Nephron (organoid): ENCODE results near the gene P3H4.
"Not testable (repeated sequence)": the region's sequence is repeated elsewhere in the genome, so short reads cannot be mapped to it uniquely, and the experiment has no call there.

Experiments
- H3K27ac Mint-ChIP-seq, 3 experiments: 2 replicates each; pipeline ENCODE4 v1.8.0; 2020; ENCODE audit warnings: mixed read lengths in 3 of 3, mild to moderate bottlenecking in 2 of 3, moderate library complexity in 1 of 3
- H3K27me3 Mint-ChIP-seq: 2 replicates; pipeline ENCODE4 v1.8.0; 2021; ENCODE audit warnings: low read depth, mild to moderate bottlenecking, moderate library complexity, mixed read lengths
- H3K36me3 Mint-ChIP-seq: 2 replicates; pipeline ENCODE4 v1.8.0; 2020; ENCODE audit warnings: low read depth, mixed read lengths
- H3K4me1 Mint-ChIP-seq: 2 replicates; pipeline ENCODE4 v1.8.0; 2020; ENCODE audit warnings: mixed read lengths
- H3K4me3 Mint-ChIP-seq, 3 experiments: 2 replicates each; pipeline ENCODE4 v1.8.0; 2020; ENCODE audit warnings: mild to moderate bottlenecking in 3 of 3, mixed read lengths in 3 of 3, moderate library complexity in 2 of 3
- H3K9me3 Mint-ChIP-seq: 2 replicates; pipeline ENCODE4 v1.8.0; 2020; ENCODE audit warnings: mixed read lengths
- TF ChIP-seq, protein P1 (sequence below), 3 experiments: fragments of 200-600 bp; sonication (generic); IDR thresholded peaks; one replicate each; pipeline ENCODE4 v1.5.0; 2021; ENCODE audit warnings: antibody characterized with exemption in 3 of 3; ENCODE audit not compliant: unreplicated experiment in 3 of 3

The P3H4 gene

DNA sequence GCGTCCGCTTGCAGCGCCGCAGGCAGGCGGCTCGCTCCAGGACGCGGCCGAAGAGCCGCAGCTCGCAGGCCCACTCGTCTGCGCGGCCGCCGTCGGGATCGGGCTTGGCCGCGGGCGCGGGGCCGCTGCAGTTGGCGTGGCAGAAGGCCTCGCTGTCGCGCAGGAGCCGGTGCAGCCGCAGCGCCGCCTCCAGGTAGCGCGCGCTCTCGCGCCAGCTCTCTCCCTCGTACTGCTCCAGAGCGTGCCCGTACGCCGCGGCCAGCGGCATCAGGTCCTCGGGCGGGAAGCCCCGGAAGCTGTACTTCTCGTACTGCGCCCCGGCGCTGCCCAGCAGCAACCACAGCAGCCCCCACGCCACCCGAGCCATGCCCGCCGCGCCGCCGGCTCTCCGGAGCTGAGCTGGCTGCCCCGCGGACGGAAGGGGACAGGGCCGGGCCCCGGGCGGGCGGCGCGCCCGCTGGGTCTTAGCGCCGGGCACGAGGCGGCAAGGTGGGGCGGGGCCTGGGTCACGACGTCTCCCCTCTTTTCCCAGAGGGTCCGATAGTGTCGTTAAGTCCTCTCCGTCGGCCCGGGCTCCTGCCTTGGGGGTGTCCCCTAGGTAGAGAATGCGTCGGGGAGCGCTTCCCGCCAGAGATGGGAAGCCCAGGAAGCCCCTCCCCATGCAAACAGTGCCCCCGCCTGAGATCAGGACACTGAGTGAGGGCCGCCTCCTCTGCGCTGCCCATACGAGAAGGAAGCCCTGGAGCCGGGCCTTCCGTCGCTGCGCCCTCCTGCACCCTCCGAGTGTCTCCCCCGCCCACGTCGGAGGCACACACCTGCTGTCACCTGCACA lies at the start of gene P3H4:
Gene P3H4, minus strand, starts transcription at position 401 of the 832 bp plus-strand sequence. Its CDS starts 34 bp downstream, at position 367.
- Mint-ChIP-seq H3K36me3 (peaks cover 18% of the 10 kb centered on the region), H3K4me1 (peaks cover 30% of the 10 kb centered on the region), H3K4me3 (peak within 1 kb of the TSS; percentile 93 to 100 (median 99)), H3K9me3 (no peaks in the 10 kb centered on the region), H3K27me3 (no peaks in the 10 kb centered on the region), H3K27ac (peak within 1 kb of the TSS; percentile 99 to 100 (median 99))
- TF ChIP-seq, protein P1, sequence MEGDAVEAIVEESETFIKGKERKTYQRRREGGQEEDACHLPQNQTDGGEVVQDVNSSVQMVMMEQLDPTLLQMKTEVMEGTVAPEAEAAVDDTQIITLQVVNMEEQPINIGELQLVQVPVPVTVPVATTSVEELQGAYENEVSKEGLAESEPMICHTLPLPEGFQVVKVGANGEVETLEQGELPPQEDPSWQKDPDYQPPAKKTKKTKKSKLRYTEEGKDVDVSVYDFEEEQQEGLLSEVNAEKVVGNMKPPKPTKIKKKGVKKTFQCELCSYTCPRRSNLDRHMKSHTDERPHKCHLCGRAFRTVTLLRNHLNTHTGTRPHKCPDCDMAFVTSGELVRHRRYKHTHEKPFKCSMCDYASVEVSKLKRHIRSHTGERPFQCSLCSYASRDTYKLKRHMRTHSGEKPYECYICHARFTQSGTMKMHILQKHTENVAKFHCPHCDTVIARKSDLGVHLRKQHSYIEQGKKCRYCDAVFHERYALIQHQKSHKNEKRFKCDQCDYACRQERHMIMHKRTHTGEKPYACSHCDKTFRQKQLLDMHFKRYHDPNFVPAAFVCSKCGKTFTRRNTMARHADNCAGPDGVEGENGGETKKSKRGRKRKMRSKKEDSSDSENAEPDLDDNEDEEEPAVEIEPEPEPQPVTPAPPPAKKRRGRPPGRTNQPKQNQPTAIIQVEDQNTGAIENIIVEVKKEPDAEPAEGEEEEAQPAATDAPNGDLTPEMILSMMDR (IDR thresholded peaks at IDR 0.05; ENCODE audit: unreplicated experiment in 3 of 3), result peak; percentile 62 to 84 (median 65)

DNA sequence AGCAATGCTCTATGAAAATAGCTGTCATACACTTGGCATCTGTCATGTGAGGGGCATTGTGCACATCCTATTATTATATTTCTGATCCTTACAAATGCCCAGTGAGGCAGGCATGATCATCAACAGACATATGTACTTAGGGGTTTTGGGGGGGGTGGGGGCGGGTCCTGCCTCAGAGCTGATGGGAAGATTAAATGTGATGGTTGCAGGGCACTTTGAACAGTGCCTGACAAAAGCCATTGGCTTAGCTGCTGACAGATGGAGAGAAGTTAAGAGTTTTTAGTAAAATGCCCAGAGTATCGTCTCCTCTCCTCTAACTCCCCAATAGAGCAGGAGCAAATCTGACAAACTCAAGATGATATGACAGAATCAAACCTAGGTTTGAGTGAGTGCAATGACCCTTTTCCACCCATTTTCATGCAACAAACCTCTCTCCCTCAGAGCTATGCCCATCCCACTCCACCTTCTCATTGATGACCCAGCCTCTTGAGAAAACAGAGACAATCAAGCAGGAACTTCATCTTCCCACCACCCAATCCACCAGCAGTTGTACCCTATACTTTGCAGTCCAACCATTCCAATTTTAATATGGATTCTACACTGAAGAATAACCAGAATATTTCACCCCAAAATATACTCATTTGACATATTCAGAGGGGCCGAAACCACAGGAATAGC lies 48.6 kb upstream of the P3H4 start:
- Mint-ChIP-seq H3K9me3 (no peaks in the 10 kb centered on the region), H3K36me3 (peaks cover 4% of the 10 kb centered on the region), H3K4me1 (peaks cover 11% of the 10 kb centered on the region), H3K27ac (peak overlapping the region in 2 of 3 experiments; percentile 23 to 46), H3K4me3 (peak overlapping the region in 1 of 3 experiments; percentile 14), H3K27me3 (no peaks in the 10 kb centered on the region)
- TF ChIP-seq, protein P1 (IDR thresholded peaks at IDR 0.05; ENCODE audit: unreplicated experiment in 3 of 3), result no peak

DNA sequence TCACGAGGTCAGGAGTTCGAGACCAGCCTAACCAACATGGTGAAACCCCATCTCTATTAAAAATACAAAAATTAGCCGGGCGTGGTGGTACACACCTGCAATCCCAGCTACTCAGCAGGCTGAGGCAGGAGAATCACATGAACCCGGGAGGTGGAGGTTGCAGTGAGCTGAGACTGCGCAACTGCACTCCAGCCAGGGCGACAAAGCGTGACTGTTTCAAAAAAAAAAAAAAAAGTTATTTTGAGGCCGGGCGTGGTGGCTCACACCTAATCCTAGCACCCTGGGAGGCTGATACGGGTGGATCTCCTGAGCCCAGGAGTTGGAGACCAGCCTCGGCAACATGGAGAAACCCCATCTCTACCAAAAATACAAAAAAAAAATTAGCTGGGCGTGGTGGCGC lies 39.6 kb upstream of the P3H4 start:
- not testable (repeated sequence) for H3K4me3 Mint-ChIP-seq, H3K4me1 Mint-ChIP-seq, H3K27ac Mint-ChIP-seq, H3K9me3 Mint-ChIP-seq, H3K27me3 Mint-ChIP-seq
- H3K36me3 Mint-ChIP-seq, result peaks cover 29% of the 10 kb centered on the region

- H3K9me3 Mint-ChIP-seq, result no peaks in the 10 kb centered on the region
- H3K4me3 Mint-ChIP-seq, result no peak overlapping the region
- peak overlapping the region in 2 of 3 experiments; percentile 57 to 60 for H3K27ac Mint-ChIP-seq
- H3K27me3 Mint-ChIP-seq, result no peaks in the 10 kb centered on the region
- peaks cover 20% of the 10 kb centered on the region for H3K36me3 Mint-ChIP-seq
- H3K4me1 Mint-ChIP-seq, result peaks cover 9% of the 10 kb centered on the region
- TF ChIP-seq, protein P1 (IDR thresholded peaks at IDR 0.05; ENCODE audit: unreplicated experiment in 3 of 3), result no peak
These were observed 37.7 kb upstream of the P3H4 start for GRCh38 chr17:41849251-41849990.

DNA sequence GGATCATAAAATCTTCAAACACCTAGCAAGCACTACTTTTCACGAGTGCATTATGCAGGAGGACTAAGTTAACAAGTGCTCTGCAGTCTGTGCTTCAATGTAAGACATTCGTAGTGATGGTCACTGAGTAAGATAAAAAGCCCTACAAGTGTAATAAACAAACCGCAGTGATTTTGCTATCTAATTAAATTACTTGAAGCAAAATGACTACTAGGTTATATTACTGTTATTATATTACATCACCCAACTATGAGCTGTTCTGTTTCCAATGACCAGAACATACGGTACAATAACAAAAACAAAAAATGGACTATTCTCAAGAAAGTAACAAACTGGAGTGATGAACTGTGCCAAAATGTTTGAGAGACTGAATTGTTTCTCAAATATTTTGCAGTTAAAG lies 37.0 kb upstream of the P3H4 start:
- TF ChIP-seq, protein P1 (IDR thresholded peaks at IDR 0.05; ENCODE audit: unreplicated experiment in 3 of 3), result no peak
- peaks cover 9% of the 10 kb centered on the region for H3K4me1 Mint-ChIP-seq
- H3K27me3 Mint-ChIP-seq, result no peaks in the 10 kb centered on the region
- H3K4me3 Mint-ChIP-seq, result no peak overlapping the region
- peak overlapping the region in 2 of 3 experiments; percentile 57 to 60 for H3K27ac Mint-ChIP-seq
- peaks cover 15% of the 10 kb centered on the region for H3K36me3 Mint-ChIP-seq
- H3K9me3 Mint-ChIP-seq, result no peaks in the 10 kb centered on the region

GRCh38 chr17:41844971-41845370 lies 33.2 kb upstream of the P3H4 start:
- H3K27ac Mint-ChIP-seq, result no peak overlapping the region

DNA sequence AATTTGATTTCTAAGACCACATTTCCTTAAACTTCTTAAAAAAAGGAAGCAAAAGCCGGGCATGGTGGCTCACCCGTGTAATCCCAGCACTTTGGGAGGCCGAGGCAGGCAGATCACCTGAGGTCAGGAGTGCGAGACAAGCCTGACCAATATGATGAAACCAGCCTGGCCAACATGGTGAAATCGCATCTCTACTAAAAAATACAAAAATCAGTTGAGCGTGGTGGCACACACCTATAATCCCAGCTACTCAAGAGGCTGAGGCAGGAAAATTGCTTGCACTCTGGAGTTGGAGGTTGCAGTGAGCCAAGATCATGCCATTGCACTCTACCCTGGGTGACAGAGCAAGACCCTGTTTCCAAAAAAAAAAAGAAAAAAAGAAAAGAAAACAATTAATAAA lies 29.0 kb upstream of the P3H4 start:
- not testable (repeated sequence) for H3K9me3 Mint-ChIP-seq, H3K27me3 Mint-ChIP-seq, H3K36me3 Mint-ChIP-seq, H3K27ac Mint-ChIP-seq, H3K4me1 Mint-ChIP-seq, H3K4me3 Mint-ChIP-seq

More at GRCh38 chr17:41844971-41845370, 33.2 kb upstream of the P3H4 start:
- Mint-ChIP-seq H3K27me3 (no peaks in the 10 kb centered on the region), H3K4me3 (no peak overlapping the region), H3K36me3 (no peaks in the 10 kb centered on the region), H3K9me3 (no peaks in the 10 kb centered on the region), H3K4me1 (peaks cover 8% of the 10 kb centered on the region)
- TF ChIP-seq, protein P1 (IDR thresholded peaks at IDR 0.05; ENCODE audit: unreplicated experiment in 3 of 3), result no peak

- not testable (repeated sequence) for H3K27ac Mint-ChIP-seq, H3K4me3 Mint-ChIP-seq, H3K36me3 Mint-ChIP-seq, H3K9me3 Mint-ChIP-seq, H3K27me3 Mint-ChIP-seq
- H3K4me1 Mint-ChIP-seq, result peaks cover 11% of the 10 kb centered on the region
These were observed 27.7 kb upstream of the P3H4 start for GRCh38 chr17:41839448-41839847.
